Suprapubic skin (tissue), 3 donors: ENCODE data around the gene HAPSTR1.
A peak's percentile ranks its signal among the peaks of the same experiment; 100 is the strongest.

Source experiments
- CTCF ChIP-seq, 2 donors: fragments of 200-600 bp in 1 of 2; fragments of 450-650 bp in 1 of 2; sonication (generic) in 1 of 2; IDR thresholded peaks; one replicate each; pipeline ENCODE4 v1.5.1; 2016 to 2019; ENCODE audit warnings: antibody characterized with exemption in 2 of 2, mild to moderate bottlenecking in 1 of 2, moderate library complexity in 1 of 2
- POLR2AphosphoS5 ChIP-seq, 3 donors: sonication (generic); formaldehyde crosslinking; IDR thresholded peaks; one replicate each; pipeline ENCODE4 v1.6.1; 2017; ENCODE audit warnings: antibody characterized with exemption in 3 of 3

DNA sequence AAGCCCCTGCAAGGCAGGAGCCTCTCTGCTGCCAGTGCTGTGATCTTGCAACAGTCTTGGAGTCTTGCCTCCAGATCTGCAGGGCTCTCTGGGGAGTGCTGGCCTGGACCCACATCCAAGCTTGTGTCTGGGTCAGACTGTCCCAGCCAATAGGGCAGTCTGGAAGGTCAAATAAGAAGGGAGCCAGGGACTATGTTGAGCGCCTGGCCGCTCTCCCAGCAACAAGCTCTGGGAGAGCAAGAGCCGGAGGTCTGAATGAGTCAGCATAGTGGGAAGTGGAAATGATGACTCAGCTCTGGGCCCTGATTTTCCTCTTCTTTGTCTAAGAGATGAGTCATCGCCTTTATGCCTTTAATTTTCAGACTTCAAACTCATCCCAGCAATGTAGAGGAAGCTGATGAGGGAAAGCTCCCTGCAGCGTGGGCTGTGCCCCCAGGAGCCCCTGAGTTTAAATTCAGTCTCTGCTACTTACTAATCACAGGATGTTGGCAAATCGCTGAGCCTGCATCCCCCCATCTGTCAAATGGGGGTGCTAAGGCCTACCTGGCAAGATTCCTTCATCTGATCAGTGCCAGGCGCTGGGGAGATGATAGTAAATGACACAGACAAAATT is 43.6 kb upstream of the HAPSTR1 start:
- TF ChIP-seq CTCF (IDR thresholded peaks at IDR 0.05) (no peak), POLR2AphosphoS5 (IDR thresholded peaks at IDR 0.05) (peak in 2 of 3 donors; percentile 76 to 84)
